Gastrocnemius medialis (tissue), 4 donors: ENCODE data around the gene SLC1A7.

Experiments used
- POLR2A ChIP-seq, 2 donors: fragments of 450-650 bp; IDR thresholded peaks; one replicate each; pipeline ENCODE4 v1.6.1; 2017; ENCODE audit warnings: antibody characterized with exemption in 2 of 2, mild to moderate bottlenecking in 2 of 2, moderate library complexity in 2 of 2
- TF ChIP-seq, protein P1 (sequence below), 5 experiments: fragments of 450-650 bp in 3 of 5; fragments of 200-600 bp in 2 of 5; sonication (generic) in 2 of 5; IDR thresholded peaks in 4 of 5; conservative IDR thresholded peaks in 1 of 5; 1 replicate in 4 of 5; 2 replicates in 1 of 5; pipeline ENCODE4 v1.5.1; 2016 to 2019; ENCODE audit warnings: antibody characterized with exemption in 5 of 5, mild to moderate bottlenecking in 3 of 5, moderate library complexity in 3 of 5

DNA sequence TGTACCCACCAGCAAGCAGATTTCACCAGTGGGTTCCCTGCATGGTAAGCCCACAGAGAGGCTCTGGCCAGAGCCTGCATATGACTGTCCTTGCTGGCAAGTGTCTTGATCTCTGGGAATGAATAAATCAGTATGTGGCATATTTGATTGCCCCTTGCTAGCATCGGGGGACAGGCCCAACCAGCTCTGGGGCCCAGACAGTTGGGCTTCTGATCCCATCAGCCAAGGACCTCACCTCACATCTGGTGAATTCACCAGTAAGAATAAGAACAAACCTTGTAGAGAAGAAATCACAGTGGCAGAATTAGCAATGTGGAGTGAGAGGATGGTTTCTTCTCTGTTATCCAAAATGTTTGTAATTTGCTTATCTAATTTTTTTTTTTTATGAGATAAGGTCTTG lies 15.9 kb downstream of the SLC1A7 start:
- TF ChIP-seq, protein P1, sequence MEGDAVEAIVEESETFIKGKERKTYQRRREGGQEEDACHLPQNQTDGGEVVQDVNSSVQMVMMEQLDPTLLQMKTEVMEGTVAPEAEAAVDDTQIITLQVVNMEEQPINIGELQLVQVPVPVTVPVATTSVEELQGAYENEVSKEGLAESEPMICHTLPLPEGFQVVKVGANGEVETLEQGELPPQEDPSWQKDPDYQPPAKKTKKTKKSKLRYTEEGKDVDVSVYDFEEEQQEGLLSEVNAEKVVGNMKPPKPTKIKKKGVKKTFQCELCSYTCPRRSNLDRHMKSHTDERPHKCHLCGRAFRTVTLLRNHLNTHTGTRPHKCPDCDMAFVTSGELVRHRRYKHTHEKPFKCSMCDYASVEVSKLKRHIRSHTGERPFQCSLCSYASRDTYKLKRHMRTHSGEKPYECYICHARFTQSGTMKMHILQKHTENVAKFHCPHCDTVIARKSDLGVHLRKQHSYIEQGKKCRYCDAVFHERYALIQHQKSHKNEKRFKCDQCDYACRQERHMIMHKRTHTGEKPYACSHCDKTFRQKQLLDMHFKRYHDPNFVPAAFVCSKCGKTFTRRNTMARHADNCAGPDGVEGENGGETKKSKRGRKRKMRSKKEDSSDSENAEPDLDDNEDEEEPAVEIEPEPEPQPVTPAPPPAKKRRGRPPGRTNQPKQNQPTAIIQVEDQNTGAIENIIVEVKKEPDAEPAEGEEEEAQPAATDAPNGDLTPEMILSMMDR (IDR thresholded peaks at IDR 0.05 in 4 of 5, conservative IDR thresholded peaks at IDR 0.05 in 1 of 5) = no peak
- no peak for TF ChIP-seq POLR2A (IDR thresholded peaks at IDR 0.05)
